Stimulated activated CD4-positive, alpha-beta T cell treated with anti-CD3 and anti-CD28 coated beads, Interleukin-1b, Interleukin-23, amount 100 ng/mL, for 24 hours (primary cell): ENCODE results near the gene OSBPL8.
"Not testable (repeated sequence)": the region's sequence is repeated elsewhere in the genome, so short reads cannot be mapped to it uniquely, and the experiment has no call there.

Experiments
- DNase-seq, 4 experiments: peaks; one replicate each; pipeline ENCODE4 v3.0.0-alpha.2; 2020; ENCODE audit warnings: low read depth in 4 of 4, low spot score in 1 of 4

Gene OSBPL8

GRCh38 chr12:76422543-76423438 is 136.8 kb downstream of the OSBPL8 start:
- DNase-seq: no peak

DNA sequence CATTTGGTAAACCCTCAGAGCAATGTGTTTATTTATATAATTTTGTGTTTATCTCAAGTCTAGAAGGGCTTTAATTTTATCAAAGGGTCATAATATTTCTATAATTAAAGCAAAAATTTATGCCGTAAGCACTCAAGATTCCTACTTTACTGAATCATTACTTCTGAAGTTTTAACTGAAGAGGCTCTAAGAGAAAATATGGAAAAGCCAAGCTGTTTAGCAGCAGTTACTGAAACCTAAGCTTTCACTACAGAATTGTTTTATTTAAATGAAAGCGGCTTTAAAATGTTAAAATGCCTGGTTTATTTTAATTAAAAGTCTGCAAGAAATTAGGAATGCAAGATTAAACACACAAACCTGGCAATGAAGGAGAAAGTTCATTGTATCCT is 137.4 kb downstream of the OSBPL8 start:
- DNase-seq: no peak

DNA sequence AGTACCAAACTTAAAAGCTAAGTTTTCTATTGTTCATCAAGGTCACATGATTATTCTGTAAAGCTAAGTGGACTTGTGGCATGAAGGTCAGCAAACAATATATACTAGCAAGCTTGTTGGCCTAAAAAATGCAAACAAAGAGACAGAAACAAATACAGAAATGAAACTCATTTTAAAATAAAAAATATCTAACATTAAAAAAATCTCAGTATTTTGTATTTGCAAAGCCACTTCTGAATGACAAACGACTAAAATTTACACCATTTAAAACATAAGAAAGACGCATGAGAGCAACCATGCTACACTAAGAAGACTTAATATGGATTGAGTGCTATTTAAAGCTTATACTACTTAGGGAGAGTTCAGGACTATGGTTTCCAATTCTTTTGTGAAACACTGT is 138.5 kb downstream of the OSBPL8 start:
- no peak for DNase-seq

DNA sequence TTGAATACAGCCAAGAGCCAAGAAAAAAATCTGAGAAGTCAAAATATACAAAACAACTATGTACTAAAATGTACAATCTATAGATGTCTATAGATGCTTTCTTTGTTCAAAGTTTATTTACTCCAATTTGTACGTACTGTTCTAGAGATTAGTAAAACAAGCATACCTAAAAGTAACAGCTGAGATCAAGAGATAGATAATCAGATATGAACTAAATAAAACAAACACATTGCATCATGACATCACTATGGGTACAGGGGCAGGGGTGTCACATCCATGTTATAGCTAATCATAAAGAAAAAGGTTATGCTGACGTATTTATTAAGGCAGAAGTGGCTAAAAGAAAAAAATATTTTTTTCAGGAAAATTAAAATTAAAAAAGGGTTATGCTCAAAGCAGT is 139.3 kb downstream of the OSBPL8 start:
- DNase-seq: no peak

GRCh38 chr12:76417116-76417515 is 142.5 kb downstream of the OSBPL8 start:
- DNase-seq: no peak

GRCh38 chr12:76413121-76413520 is 146.4 kb downstream of the OSBPL8 start:
- no peak for DNase-seq

DNA sequence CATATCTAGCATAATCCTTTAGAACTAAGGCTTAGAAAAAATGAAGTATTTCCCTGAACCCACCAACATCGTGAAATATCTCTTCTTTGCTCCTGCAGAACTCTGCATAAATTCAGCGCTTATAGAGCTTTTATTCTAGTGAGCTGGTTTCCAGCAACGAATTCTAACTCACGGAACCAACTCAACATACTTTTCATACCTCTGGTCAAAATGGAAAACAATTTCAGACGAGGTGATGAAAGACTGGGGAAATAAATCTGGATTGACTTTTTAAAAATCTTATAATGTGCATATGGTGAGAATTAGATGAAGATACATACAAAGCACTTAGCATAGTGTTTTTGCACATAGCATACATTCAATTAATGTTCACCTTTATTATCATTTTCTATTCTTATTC is 148.8 kb downstream of the OSBPL8 start:
- no peak for DNase-seq

DNA sequence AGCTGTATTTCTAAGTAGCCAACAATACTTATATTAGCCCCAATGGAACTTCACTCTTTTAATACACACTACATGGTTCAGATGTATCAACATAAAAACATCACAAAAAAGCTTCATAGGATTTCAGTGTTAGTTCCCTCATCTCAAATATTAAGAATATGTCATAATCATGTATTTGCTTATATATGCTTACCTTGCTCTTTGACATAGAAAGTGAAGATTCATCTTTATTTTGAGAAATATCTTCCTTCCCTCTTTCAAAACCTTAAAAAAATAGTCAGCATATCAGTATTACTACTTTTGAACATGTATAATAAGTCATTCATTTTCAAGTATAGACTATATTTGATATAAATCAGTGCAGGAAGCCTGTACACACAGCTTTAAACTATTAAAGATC is 149.2 kb downstream of the OSBPL8 start:
- no peak for DNase-seq

DNA sequence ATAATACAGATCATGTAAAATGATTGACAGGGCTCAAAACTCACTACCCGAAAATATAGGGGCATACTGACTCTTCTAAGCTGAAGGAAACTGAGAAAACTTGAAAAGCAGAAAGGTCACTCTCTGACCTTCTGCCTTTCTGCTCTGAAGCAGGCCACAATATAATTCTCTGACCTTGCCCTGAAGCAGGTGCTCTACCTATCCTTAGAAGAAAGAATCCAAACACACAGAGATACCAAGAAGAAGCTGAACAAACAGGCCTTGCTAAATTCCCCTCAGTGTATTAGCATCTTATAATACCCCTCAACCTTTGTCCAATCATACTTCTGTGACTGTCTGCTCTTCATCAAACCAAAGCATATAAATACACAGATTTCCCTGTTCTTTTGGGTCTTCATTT is 150.5 kb downstream of the OSBPL8 start:
- DNase-seq: no peak

DNA sequence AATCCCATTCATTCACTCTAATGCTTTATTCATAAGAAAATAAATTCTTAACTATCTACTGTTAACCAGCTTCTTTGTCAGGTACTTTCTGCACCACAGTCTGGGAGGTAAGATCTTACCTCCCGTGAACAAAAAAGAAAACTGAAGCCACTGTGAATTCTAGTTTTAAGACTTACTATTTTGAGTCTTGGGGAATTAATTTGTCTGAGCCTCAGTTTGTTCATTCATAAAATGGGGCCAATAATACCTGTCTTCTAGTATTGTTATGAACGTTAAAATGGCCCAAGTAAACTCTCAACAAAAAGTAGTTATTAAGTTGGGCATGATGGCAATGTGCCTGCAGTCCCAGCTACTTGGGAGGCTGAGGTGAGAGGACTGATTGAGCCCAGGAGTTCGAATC is 151.9 kb downstream of the OSBPL8 start:
- DNase-seq: no peak

GRCh38 chr12:76402259-76402658 is 157.3 kb downstream of the OSBPL8 start:
- no peak for DNase-seq

DNA sequence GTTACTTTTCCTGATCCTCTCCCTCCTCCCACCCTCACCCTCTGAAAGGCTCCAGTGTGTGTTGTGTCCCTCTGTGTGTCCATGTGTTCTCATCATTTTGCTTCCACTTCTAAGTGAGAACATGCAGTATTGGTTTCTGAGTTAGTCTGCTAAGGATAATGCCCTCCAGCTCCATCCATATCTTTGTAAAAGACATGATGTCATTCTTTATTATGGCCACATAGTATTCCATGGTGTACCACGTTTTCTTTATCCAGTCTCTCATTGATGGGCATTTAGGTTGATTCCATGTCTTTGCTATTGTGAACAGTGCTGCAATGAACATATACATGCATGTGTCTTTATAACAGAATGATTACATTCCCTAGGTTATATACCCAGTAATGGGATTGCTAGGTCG is 159.4 kb downstream of the OSBPL8 start:
- no peak for DNase-seq

- no peak for DNase-seq
These were observed 160.5 kb downstream of the OSBPL8 start for GRCh38 chr12:76399040-76399439.

- DNase-seq: no peak
These were observed 161.5 kb downstream of the OSBPL8 start for GRCh38 chr12:76398106-76398505.

DNA sequence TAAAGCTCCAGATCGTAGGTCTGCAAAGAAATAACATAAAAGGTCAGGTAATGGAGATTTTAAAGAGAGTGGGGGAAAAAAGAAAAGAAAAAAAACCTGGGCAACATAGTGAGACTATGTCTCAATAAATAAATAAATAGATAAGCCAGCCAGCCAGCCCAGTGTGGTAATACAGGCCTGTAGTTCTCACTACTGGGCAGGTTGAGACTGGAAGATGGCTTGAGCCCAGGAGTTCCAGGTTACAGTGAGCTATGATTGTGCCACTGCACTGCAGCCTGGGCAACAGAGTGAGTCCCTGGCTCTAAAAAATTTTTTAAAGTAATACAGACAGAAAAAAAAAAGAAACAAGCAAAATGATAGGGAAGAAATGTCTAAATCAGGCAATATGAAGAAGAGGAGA is 168.1 kb downstream of the OSBPL8 start:
- DNase-seq: no peak

GRCh38 chr12:76387614-76388013 is 172.0 kb downstream of the OSBPL8 start:
- no peak for DNase-seq

- DNase-seq: no peak
These were observed 175.0 kb downstream of the OSBPL8 start for GRCh38 chr12:76384560-76384959.

GRCh38 chr12:76383988-76384387 is 175.6 kb downstream of the OSBPL8 start:
- DNase-seq: no peak

DNA sequence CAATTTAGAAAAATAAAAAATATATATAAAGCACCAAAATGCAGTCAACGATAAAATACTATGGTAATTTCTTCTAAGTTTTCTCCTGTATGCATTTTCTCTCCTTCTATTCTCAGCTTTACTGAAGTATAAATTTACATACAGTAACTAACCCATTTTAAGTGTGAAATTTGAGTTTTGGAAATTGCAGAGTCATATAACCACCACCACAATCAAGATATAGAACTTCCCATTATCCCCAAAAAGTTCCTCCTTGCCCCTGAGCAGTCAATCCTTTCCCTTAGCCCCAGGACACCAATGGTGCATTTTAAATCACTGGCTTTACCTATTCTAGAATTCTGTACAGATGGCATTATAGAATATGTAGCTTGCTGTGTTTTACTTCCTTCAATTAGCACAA is 180.3 kb downstream of the OSBPL8 start:
- DNase-seq: no peak

DNA sequence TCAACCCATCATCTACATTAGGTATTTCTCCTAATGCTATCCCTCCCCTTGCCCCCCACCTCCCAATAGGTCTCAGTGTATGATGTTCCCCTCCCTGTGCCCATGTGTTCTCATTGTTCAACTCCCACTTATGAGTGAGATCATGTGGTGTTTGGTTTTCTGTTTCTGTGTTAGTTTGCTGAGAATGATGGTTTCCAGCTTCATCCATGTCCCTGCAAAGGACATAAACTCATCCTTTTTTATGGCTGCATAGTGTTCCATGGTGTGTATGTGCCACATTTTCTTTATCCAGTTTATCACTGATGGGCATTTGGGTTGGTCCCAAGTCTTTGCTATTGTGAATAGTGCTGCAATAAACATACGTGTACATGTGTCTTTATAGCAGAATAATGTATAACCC is 182.7 kb downstream of the OSBPL8 start:
- not testable (repeated sequence) for DNase-seq

DNA sequence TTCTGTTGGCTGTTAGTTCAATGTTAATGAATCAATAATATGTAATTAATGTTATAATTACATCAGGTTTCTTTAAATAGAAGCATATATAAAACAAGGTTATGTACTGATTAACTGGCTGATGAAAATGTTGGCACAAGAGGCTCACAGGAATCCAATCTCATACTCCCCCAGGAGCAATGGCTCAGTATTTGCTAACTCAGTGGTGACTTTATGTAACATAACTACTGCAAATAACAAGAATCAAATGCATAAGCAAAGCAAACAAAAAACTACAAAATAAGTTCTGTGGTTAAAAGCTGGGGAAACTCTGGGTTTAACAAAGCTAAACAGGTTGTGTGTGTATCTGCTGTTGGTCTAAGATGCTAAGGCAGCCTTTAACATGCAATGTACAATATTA is 183.6 kb downstream of the OSBPL8 start:
- DNase-seq: no peak

DNA sequence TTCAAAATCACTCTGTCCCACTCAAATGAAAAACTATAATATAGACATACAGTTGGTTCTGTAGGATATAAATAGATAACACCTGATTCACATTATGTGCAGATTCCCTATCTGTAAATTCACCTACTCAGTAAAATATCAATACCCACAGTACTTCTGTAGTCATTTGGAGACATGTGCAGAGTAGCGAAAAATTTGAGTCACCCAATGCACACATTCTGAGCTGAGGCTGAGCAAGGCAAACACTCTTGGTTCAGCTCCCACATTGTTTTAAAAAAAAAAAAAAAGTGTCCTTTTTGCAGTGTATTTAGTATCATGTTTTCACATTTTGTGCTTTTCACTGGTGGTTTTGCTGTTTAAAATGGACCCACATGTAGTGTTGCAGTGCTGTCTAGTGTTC is 184.1 kb downstream of the OSBPL8 start:
- no peak for DNase-seq

GRCh38 chr12:76374386-76375020 is 185.1 kb downstream of the OSBPL8 start:
- DNase-seq: no peak
